H1 (cell line): ENCODE results near the gene SP1. TPM values are rescaled to one million over a fixed set of nuclear protein-coding genes. Genes with fewer than 3 reads are reported as not detected.

Experiments used
- CTCF ChIA-PET: fragments of 300-600 bp; sonication (Branson Sonifier 250); formaldehyde crosslinking; loops from one replicate; lab custom pipeline; 2021; ENCODE audit not compliant: partially characterized antibody; lab: Charles Lee
- POLR2A ChIA-PET: fragments of 300-600 bp; sonication (Branson Sonifier 250); formaldehyde crosslinking; loops from one replicate; lab custom pipeline; 2021; ENCODE audit warnings: inconsistent platforms; ENCODE audit not compliant: partially characterized antibody; lab: Charles Lee
- DNase-seq, 2 experiments: peaks; one replicate each; pipeline versions ENCODE4 v3.0.0 to v3.0.0-alpha.2; 2010 to 2022; ENCODE audit warnings: low spot score in 2 of 2, low read depth in 1 of 2, mixed read lengths in 1 of 2
- FAIRE-seq: peaks from 2 replicates; lab custom pipeline; 2011; peaks lifted over from hg19 to GRCh38; lab: Jason Lieb, UNC
- H2AFZ ChIP-seq: 2 replicates; pipeline ENCODE4 v1.8.1; 2012; ENCODE audit warnings: low read length, inconsistent platforms
- H2AK5ac ChIP-seq: 2 replicates; pipeline ENCODE4 v1.6.1; 2013; ENCODE audit warnings: low read depth, low read length
- H2BK120ac ChIP-seq: replicated peaks from 2 replicates; pipeline ENCODE3; 2013; ENCODE audit warnings: low read depth, low read length, inconsistent platforms
- H2BK12ac ChIP-seq: 2 replicates; pipeline ENCODE4 v1.6.1; 2013; ENCODE audit warnings: low read depth, low read length
- H2BK15ac ChIP-seq: 2 replicates; pipeline ENCODE4 v1.6.1; 2013; ENCODE audit warnings: low read length
- H2BK20ac ChIP-seq: 2 replicates; pipeline ENCODE4 v1.6.1; 2013; ENCODE audit warnings: low read length
- H2BK5ac ChIP-seq: 2 replicates; pipeline ENCODE4 v1.6.1; 2013; ENCODE audit warnings: low read depth, low read length
- H3K14ac ChIP-seq: 2 replicates; pipeline ENCODE4 v1.6.1; 2013; ENCODE audit warnings: inconsistent platforms; ENCODE audit not compliant: insufficient read length
- H3K18ac ChIP-seq: 2 replicates; pipeline ENCODE4 v1.6.1; 2013; ENCODE audit warnings: low read length; ENCODE audit errors: extremely low read depth
- H3K23ac ChIP-seq: 2 replicates; pipeline ENCODE4 v1.6.1; 2013; ENCODE audit warnings: inconsistent platforms; ENCODE audit not compliant: insufficient read length
- H3K23me2 ChIP-seq: 2 replicates; pipeline ENCODE4 v1.6.1; 2013; ENCODE audit warnings: low read depth, low read length
- H3K27ac ChIP-seq: 2 replicates; pipeline ENCODE4 v1.6.1; 2011; ENCODE audit warnings: low read depth, low read length, inconsistent platforms
- H3K27me3 ChIP-seq, 4 experiments: replicated peaks in 1 of 4; 1 replicate in 1 of 4; 2 replicates in 3 of 4; pipeline versions ENCODE4 v1.6.1 to v1.8.1; 2011 to 2013; ENCODE audit warnings: low read length in 3 of 4, mild to moderate bottlenecking in 3 of 4, inconsistent platforms in 2 of 4, mixed read lengths in 2 of 4, moderate library complexity in 1 of 4; ENCODE audit not compliant: control insufficient read depth in 3 of 4, insufficient read depth in 3 of 4; ENCODE audit errors: extremely low read depth in 1 of 4
- H3K36me3 ChIP-seq, 4 experiments: 2 replicates each; pipeline versions ENCODE4 v1.6.1 to v1.8.1; 2011 to 2013; ENCODE audit warnings: mild to moderate bottlenecking in 4 of 4, low read length in 3 of 4, moderate library complexity in 2 of 4, control low read depth in 1 of 4, inconsistent platforms in 1 of 4; ENCODE audit not compliant: insufficient read depth in 4 of 4, control insufficient read depth in 2 of 4
- H3K4ac ChIP-seq: replicated peaks from 2 replicates; pipeline ENCODE3; 2013; ENCODE audit warnings: low read length, low read depth, mixed read lengths, inconsistent platforms; ENCODE audit not compliant: insufficient read length
- H3K4me1 ChIP-seq, 4 experiments: replicated peaks in 1 of 4; 1 replicate in 1 of 4; 2 replicates in 3 of 4; pipeline versions ENCODE4 v1.6.1 to v1.8.1; 2011 to 2013; ENCODE audit warnings: low read length in 3 of 4, inconsistent platforms in 2 of 4, mixed read lengths in 1 of 4; ENCODE audit not compliant: insufficient read depth in 4 of 4, control insufficient read depth in 3 of 4
- H3K4me2 ChIP-seq, 2 experiments: 2 replicates each; pipeline versions ENCODE4 v1.6.1 to v1.8.1; 2011 to 2013; ENCODE audit warnings: low read depth in 2 of 2, low read length in 2 of 2, control low read depth in 1 of 2, inconsistent platforms in 1 of 2, mild to moderate bottlenecking in 1 of 2; ENCODE audit not compliant: insufficient read depth in 1 of 2
- H3K4me3 ChIP-seq, 4 experiments: fragments of 200-600, 300-600 bp in 1 of 4; sonication (generic), shearing (Covaris generic), sonication (Bioruptor Twin) in 1 of 4; 2 replicates each; pipeline versions ENCODE4 v1.5.1 to v1.8.1; 2011 to 2016; ENCODE audit warnings: low read length in 4 of 4, low read depth in 3 of 4, control low read depth in 2 of 4, inconsistent platforms in 2 of 4, mild to moderate bottlenecking in 2 of 4, mixed read lengths in 1 of 4, moderate library complexity in 1 of 4; ENCODE audit not compliant: insufficient read depth in 2 of 4; ENCODE audit errors: extremely low read depth in 1 of 4
- H3K56ac ChIP-seq: replicated peaks from 2 replicates; pipeline ENCODE3; 2013; ENCODE audit warnings: low read depth, mild to moderate bottlenecking, mixed read lengths, low read length, inconsistent platforms; ENCODE audit not compliant: insufficient read length
- H3K79me1 ChIP-seq: 2 replicates; pipeline ENCODE4 v1.6.1; 2013; ENCODE audit warnings: low read depth, low read length, control low read depth
- H3K79me2 ChIP-seq, 2 experiments: 2 replicates each; pipeline versions ENCODE4 v1.6.1 to v1.8.1; 2012 to 2013; ENCODE audit warnings: low read length in 2 of 2, mild to moderate bottlenecking in 2 of 2, inconsistent platforms in 1 of 2; ENCODE audit not compliant: insufficient read depth in 2 of 2, control insufficient read depth in 1 of 2
- H3K9ac ChIP-seq, 4 experiments: replicated peaks in 1 of 4; 1 replicate in 1 of 4; 2 replicates in 3 of 4; pipeline versions ENCODE4 v1.6.1 to v1.8.1; 2011 to 2013; ENCODE audit warnings: low read depth in 3 of 4, low read length in 3 of 4, control low read depth in 2 of 4, mild to moderate bottlenecking in 2 of 4, moderate library complexity in 2 of 4, inconsistent platforms in 1 of 4; ENCODE audit errors: extremely low read depth in 1 of 4
- H3K9me3 ChIP-seq, 2 experiments: 2 replicates each; pipeline versions ENCODE4 v1.6.1 to v1.8.1; 2012 to 2013; ENCODE audit warnings: mild to moderate bottlenecking in 2 of 2, moderate library complexity in 2 of 2, control low read depth in 1 of 2, inconsistent platforms in 1 of 2, low read depth in 1 of 2, low read length in 1 of 2, mixed read lengths in 1 of 2; ENCODE audit not compliant: insufficient read depth in 2 of 2
- H4K20me1 ChIP-seq, 2 experiments: replicated peaks in 1 of 2; 2 replicates each; pipeline versions ENCODE3 to v1.8.1; 2011 to 2013; ENCODE audit warnings: inconsistent platforms in 2 of 2, low read length in 2 of 2, mild to moderate bottlenecking in 1 of 2; ENCODE audit not compliant: insufficient read depth in 2 of 2, control insufficient read depth in 1 of 2
- H4K5ac ChIP-seq: 2 replicates; pipeline ENCODE4 v1.6.1; 2013; ENCODE audit warnings: low read length, low read depth, mixed read lengths, inconsistent platforms; ENCODE audit not compliant: insufficient read length
- H4K8ac ChIP-seq: 2 replicates; pipeline ENCODE4 v1.8.0; 2013; ENCODE audit warnings: mild to moderate bottlenecking, moderate library complexity, low read length, inconsistent platforms; ENCODE audit not compliant: insufficient read depth; ENCODE audit errors: extremely low read depth
- H4K91ac ChIP-seq: replicated peaks from 2 replicates; pipeline ENCODE3; 2013; ENCODE audit warnings: low read length, mixed read lengths, inconsistent platforms; ENCODE audit not compliant: insufficient read length
- BCL11A ChIP-seq, 2 experiments: IDR thresholded peaks; one replicate each; pipeline ENCODE4 v1.6.1; 2011; ENCODE audit warnings: low read depth in 2 of 2, low read length in 2 of 2, mild to moderate bottlenecking in 2 of 2
- CBX8 ChIP-seq: fragments of 300-800, 300-1000 bp; sonication (generic); IDR thresholded peaks from 2 replicates; pipeline ENCODE4 v1.7.1; 2016; ENCODE audit warnings: low read depth, low read length, borderline replicate concordance
- EP300 ChIP-seq, 2 experiments: IDR thresholded peaks; 1 replicate in 1 of 2; 2 replicates in 1 of 2; pipeline ENCODE4 v1.6.1; 2011 to 2012; ENCODE audit warnings: low read depth in 2 of 2, low read length in 2 of 2, mild to moderate bottlenecking in 2 of 2, borderline replicate concordance in 1 of 2, inconsistent platforms in 1 of 2, moderate library complexity in 1 of 2
- PHF8 ChIP-seq: fragments of 200-600 bp; sonication (generic); conservative IDR thresholded peaks from 2 replicates; pipeline ENCODE4 v1.7.1; 2012; ENCODE audit warnings: low read depth, mild to moderate bottlenecking, inconsistent platforms, low read length, moderate library complexity
- POLR2AphosphoS5 ChIP-seq: IDR thresholded peaks from 2 replicates; pipeline ENCODE4 v1.6.1; 2011; ENCODE audit warnings: low read depth, low read length
- USF2 ChIP-seq: IDR thresholded peaks from 2 replicates; pipeline ENCODE4 v1.6.1; 2011; ENCODE audit warnings: low read length, improper control_type of control experiment
- ZNF274 ChIP-seq: IDR thresholded peaks from 2 replicates; pipeline ENCODE4 v1.7.0; 2012; ENCODE audit warnings: low read length, borderline replicate concordance; ENCODE audit errors: extremely low read depth
- WGBS, 2 experiments: shearing (Covaris generic) in 1 of 2; methylation state at CpG; one replicate each; pipeline versions ENCODE4 v1.1.6 to v1.1.7; 2013 to 2015; ENCODE audit warnings: low lambda C conversion rate in 2 of 2, mixed read lengths in 2 of 2, inconsistent platforms in 1 of 2, low coverage in 1 of 2, missing lambda C conversion rate in 1 of 2; ENCODE audit not compliant: insufficient replicate concordance in 2 of 2, insufficient coverage in 1 of 2, insufficient read length in 1 of 2; ENCODE audit errors: extremely low coverage in 1 of 2, missing lambda C conversion rate in 1 of 2; 5-methylcytosine and 5-hydroxymethylcytosine counted together
- long read RNA-seq, 2 experiments: library from RNA in 1 of 2; library from capped mRNA in 1 of 2; stranded (forward); transcript quantifications; one replicate each; pipeline ENCODE4 v2.0.0, GENCODE V29; 2021; ENCODE audit warnings: inconsistent platforms in 1 of 2
- polyA minus RNA-seq, 3 experiments: library from RNA; depleted of rRNA, polyadenylated mRNA; stranded (reverse); fragments of >200 nt; gene quantifications; 1 replicate in 2 of 3; 2 replicates in 1 of 3; pipeline ENCODE4 v1.2.3, GENCODE V29; 2011
- polyA plus RNA-seq, 7 experiments: library from polyadenylated mRNA; depleted of rRNA in 3 of 7; stranded (reverse) in 5 of 7; unstranded in 2 of 7; fragments of >200 nt in 5 of 7; fragments of 200-250 nt in 2 of 7; gene quantifications; 1 replicate in 5 of 7; 2 replicates in 1 of 7; 4 replicates in 1 of 7; pipeline versions ENCODE4 v1.2.1 to v1.2.3, GENCODE V29; 2011 to 2013; ENCODE audit warnings: missing spikeins in 2 of 7, mixed read lengths in 2 of 7
- total RNA-seq: library from RNA; stranded (reverse); fragmentation: NEBNext Ultra II Directional; extraction: Animal tissue kit (Norgen Biotek cat#: 25700); gene quantifications from 2 replicates; pipeline ENCODE4 v1.2.1, GENCODE V29; 2021

The SP1 gene
- total RNA-seq, result 75.2 and 79.1 TPM in 2 replicates
- polyA plus RNA-seq (2011; rRNA removed), result 46.4 and 50.7 TPM in 2 replicates
- 46.5 TPM for polyA plus RNA-seq (2011; cell fraction: cytosol; rRNA removed)
- polyA plus RNA-seq (2011; cell fraction: nucleus; rRNA removed), result 57.0 TPM
- polyA plus RNA-seq (2012, experiment 1 of 2), result 31.5 to 43.2 TPM (median 36.7 TPM) in 4 replicates
- 3.7 TPM for polyA plus RNA-seq (2012, experiment 2 of 2)
- 28.2 TPM for polyA plus RNA-seq (2013, experiment 1 of 2)
- polyA plus RNA-seq (2013, experiment 2 of 2), result 26.0 TPM
- polyA minus RNA-seq (2011; rRNA and poly(A)+ RNA removed), result 305 and 315 TPM in 2 replicates
- polyA minus RNA-seq (2011; cell fraction: cytosol; rRNA and poly(A)+ RNA removed), result 74.6 TPM
- polyA minus RNA-seq (2011; cell fraction: nucleus; rRNA and poly(A)+ RNA removed), result 82.8 TPM
- long read RNA-seq, experiment 1, partial matches to known transcripts, result 3 of 30 reads
- long read RNA-seq, experiment 1, other reads (novel, unspliced or antisense), result 24 of 30 reads
- long read RNA-seq, experiment 2, partial matches to known transcripts, result 2 of 2 reads
- long read RNA-seq, experiment 2, other reads (novel, unspliced or antisense), result 0 of 2 reads

GRCh38 chr12:53380104-53380793, at the start of gene SP1:
Gene SP1, plus strand, starts transcription at chr12:53380176. Its CDS starts 116 bp downstream, at chr12:53380292.
- Histone ChIP-seq H3K9ac (peak within 1 kb of the TSS; percentile 86 to 99 (median 90)), H2BK12ac (peak within 1 kb of the TSS; percentile 94), H4K8ac (peak within 1 kb of the TSS; percentile 99), H4K5ac (peak within 1 kb of the TSS; percentile 93), H4K91ac (peak within 1 kb of the TSS; percentile 92), H3K18ac (peak within 1 kb of the TSS; percentile 97), H3K4me3 (peak within 1 kb of the TSS; percentile 52 to 72 (median 56)), H2AK5ac (peak within 1 kb of the TSS; percentile 85; the same call in 1 of the 2 replicates), H2BK120ac (peak within 1 kb of the TSS; percentile 36), H2BK15ac (no peak within 1 kb of the TSS), H3K56ac (peak within 1 kb of the TSS; percentile 56), H3K23ac (no peak within 1 kb of the TSS), H3K9me3 (no peaks in the 10 kb centered on the region), H2AFZ (peak within 1 kb of the TSS; percentile 74), H2BK5ac (peak within 1 kb of the TSS; percentile 96), H3K14ac (peak within 1 kb of the TSS; percentile 11), H3K23me2 (peaks cover 7% of the 10 kb centered on the region; the same call in 1 of the 2 replicates), H3K36me3 (peaks cover 17 to 32% (median 18%) of the 10 kb centered on the region in 4 experiments), H3K27me3 (no peaks in the 10 kb centered on the region), H3K79me2 (peaks cover 8 to 36% of the 10 kb centered on the region in 2 experiments), H3K79me1 (peaks cover 12% of the 10 kb centered on the region), H3K4me1 (peaks cover 6 to 26% (median 14%) of the 10 kb centered on the region in 4 experiments), H3K27ac (peak within 1 kb of the TSS; percentile 96), H4K20me1 (peaks cover 2 to 13% of the 10 kb centered on the region in 2 experiments), H2BK20ac (no peak within 1 kb of the TSS), H3K4me2 (peak within 1 kb of the TSS; percentile 84 to 92), H3K4ac (no peak within 1 kb of the TSS)
- FAIRE-seq (no peak), DNase-seq (peak; percentile 73 to 98)
- POLR2A ChIA-PET, result interaction anchor here (0.6 to 2.4 kb wide), 23 partner anchors 9 to 232 kb away, joined by 3 to 19 read pairs (median 3); partner anchors contain the start of genes AAAS, NPFF and TARBP2
- CTCF ChIA-PET, result interaction anchor here (0.6 to 4.8 kb wide), 16 partner anchors 14 to 60 kb away, joined by 3 to 69 read pairs (median 10); partner anchors contain the start of genes AAAS, AMHR2 and SP7
- WGBS, 2 experiments, result 2% methylated on average over 7 of the region's 71 CpGs; no CpG with 5 or more reads in 1 of the 2 experiments
- TF ChIP-seq PHF8 (peak; percentile 59), CBX8 (no peak), BCL11A (IDR thresholded peaks at IDR 0.05; ENCODE audit: low read depth in 2 of 2, low read length in 2 of 2) (no peak), POLR2AphosphoS5 (peak; percentile 49), EP300 (IDR thresholded peaks at IDR 0.05; ENCODE audit: borderline replicate concordance in 1 of 2, low read depth in 2 of 2, low read length in 2 of 2) (peak in 1 of 2 experiments; percentile 6; a peak in 1 of 3 replicates), ZNF274 (no peak), USF2 (no peak)
